ENCODE results near the gene FAM117A. TPM values are rescaled to one million over a fixed set of nuclear protein-coding genes. Genes with fewer than 3 reads are reported as not detected.
A peak's percentile ranks its signal among the peaks of the same experiment; 100 is the strongest.

The FAM117A gene
- total and polyA plus RNA-seq, 10 of the 15 experiments (the other 5 are each of a cell fraction or from before 2014, with no cell fraction given): 2.1 to 29.6 (median 20.0) TPM

- intact Hi-C loops (cut with micrococcal nuclease; ENCODE audit: unreplicated experiment) (no loop called here), in situ Hi-C loops (cut with MboI) (no loop called here)
- Histone ChIP-seq H4K20me1 (ENCODE audit: control insufficient read depth, insufficient read depth) (no peaks in the 10 kb centered on the region), H2AFZ (ENCODE audit: control insufficient read depth, low read depth, low read length) (peak overlapping the region; percentile 97), H3K79me2 (ENCODE audit: control insufficient read depth, insufficient read depth, low read length) (no peaks in the 10 kb centered on the region), H3K4me1 (ENCODE audit: control insufficient read depth, insufficient read depth, low read length) (no peaks in the 10 kb centered on the region), H3K4me2 (ENCODE audit: control insufficient read depth, insufficient read depth) (no peak overlapping the region), H3K9me3 (replicated peaks; ENCODE audit: control insufficient read depth, insufficient read depth, low read length) (no peaks in the 10 kb centered on the region), H3K27ac (ENCODE audit: control insufficient read depth, insufficient read depth) (no peak overlapping the region), H3K4me3 (no peak overlapping the region), H3K27me3 (replicated peaks in 1 of 2; ENCODE audit: control insufficient read depth in 2 of 2, insufficient read depth in 2 of 2, low read length in 1 of 2) (no peaks in the 10 kb centered on the region), H3K36me3 (ENCODE audit: control insufficient read depth in 2 of 2, insufficient read depth in 2 of 2, low read length in 1 of 2) (no peaks in the 10 kb centered on the region), H3K9ac (ENCODE audit: control insufficient read depth, insufficient read depth, low read length) (no peak overlapping the region)
- WGBS (ENCODE audit: insufficient coverage, insufficient replicate concordance, low lambda C conversion rate, missing lambda C conversion rate): 61% methylated on average over 7 of the region's 10 CpGs
- ChIA-PET SMC1A (ENCODE audit: uncharacterized antibody, unreplicated experiment) (interaction anchor here (0.9 to 1.4 kb wide), 2 partner anchors 8 to 9 kb away, joined by 3 to 5 read pairs; no protein-coding TSS in a partner anchor), CTCF (interaction anchor here (0.6 to 21.7 kb wide), 4 partner anchors 8 to 130 kb away, joined by 3 to 483 read pairs (median 4); partner anchors contain the start of gene NXPH3), POLR2A (interaction anchor here (0.6 to 0.7 kb wide), 2 partner anchors 10 to 1177 kb away, joined by 3 read pairs; no protein-coding TSS in a partner anchor), RAD21 (ENCODE audit: unreplicated experiment) (interaction anchor here (1.2 to 3.1 kb wide), 2 partner anchors 20 to 118 kb away, joined by 3 to 14 read pairs; partner anchors contain the start of gene SLC35B1)
- no TSS peak for BruUV-seq (replicated peaks)
- DNase-seq (ENCODE audit: low read depth, low spot score) (no peak), ATAC-seq (peak; percentile 45; the same call in 1 of the 3 replicates), FAIRE-seq (no peak)
- TF ChIP-seq ZNF217 (IDR thresholded peaks at IDR 0.05) (no peak), CBX3 (IDR thresholded peaks at IDR 0.05; ENCODE audit: borderline replicate concordance, low read depth) (no peak)
- TF ChIP-seq, protein P1, sequence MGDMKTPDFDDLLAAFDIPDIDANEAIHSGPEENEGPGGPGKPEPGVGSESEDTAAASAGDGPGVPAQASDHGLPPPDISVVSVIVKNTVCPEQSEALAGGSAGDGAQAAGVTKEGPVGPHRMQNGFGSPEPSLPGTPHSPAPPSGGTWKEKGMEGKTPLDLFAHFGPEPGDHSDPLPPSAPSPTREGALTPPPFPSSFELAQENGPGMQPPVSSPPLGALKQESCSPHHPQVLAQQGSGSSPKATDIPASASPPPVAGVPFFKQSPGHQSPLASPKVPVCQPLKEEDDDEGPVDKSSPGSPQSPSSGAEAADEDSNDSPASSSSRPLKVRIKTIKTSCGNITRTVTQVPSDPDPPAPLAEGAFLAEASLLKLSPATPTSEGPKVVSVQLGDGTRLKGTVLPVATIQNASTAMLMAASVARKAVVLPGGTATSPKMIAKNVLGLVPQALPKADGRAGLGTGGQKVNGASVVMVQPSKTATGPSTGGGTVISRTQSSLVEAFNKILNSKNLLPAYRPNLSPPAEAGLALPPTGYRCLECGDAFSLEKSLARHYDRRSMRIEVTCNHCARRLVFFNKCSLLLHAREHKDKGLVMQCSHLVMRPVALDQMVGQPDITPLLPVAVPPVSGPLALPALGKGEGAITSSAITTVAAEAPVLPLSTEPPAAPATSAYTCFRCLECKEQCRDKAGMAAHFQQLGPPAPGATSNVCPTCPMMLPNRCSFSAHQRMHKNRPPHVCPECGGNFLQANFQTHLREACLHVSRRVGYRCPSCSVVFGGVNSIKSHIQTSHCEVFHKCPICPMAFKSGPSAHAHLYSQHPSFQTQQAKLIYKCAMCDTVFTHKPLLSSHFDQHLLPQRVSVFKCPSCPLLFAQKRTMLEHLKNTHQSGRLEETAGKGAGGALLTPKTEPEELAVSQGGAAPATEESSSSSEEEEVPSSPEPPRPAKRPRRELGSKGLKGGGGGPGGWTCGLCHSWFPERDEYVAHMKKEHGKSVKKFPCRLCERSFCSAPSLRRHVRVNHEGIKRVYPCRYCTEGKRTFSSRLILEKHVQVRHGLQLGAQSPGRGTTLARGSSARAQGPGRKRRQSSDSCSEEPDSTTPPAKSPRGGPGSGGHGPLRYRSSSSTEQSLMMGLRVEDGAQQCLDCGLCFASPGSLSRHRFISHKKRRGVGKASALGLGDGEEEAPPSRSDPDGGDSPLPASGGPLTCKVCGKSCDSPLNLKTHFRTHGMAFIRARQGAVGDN (IDR thresholded peaks at IDR 0.05): 0 out of 2 replicates have a peak, but pooled peaks have one; percentile 15
These were observed 75.9 kb downstream of the FAM117A start for GRCh38 chr17:49687878-49688491.

All from GM12878 (cell line).